HEK293 (cell line): Measurements from ENCODE around the gene ZNF878.

ENCODE experiments used
- HOXC10 ChIP-seq: sonication (generic); formaldehyde crosslinking; IDR thresholded peaks from 2 replicates; pipeline ENCODE4 v1.8.1; 2023; ENCODE audit warnings: mild to moderate bottlenecking, missing genetic modification reagents
- KLF1 ChIP-seq: fragments of 450-650 bp; formaldehyde crosslinking; IDR thresholded peaks from 2 replicates; pipeline ENCODE4 v1.5.1; 2016; ENCODE audit warnings: missing biosample characterization, missing genetic modification characterization
- KLF16 ChIP-seq: fragments of 450-650 bp; formaldehyde crosslinking; IDR thresholded peaks from 2 replicates; pipeline ENCODE4 v1.5.1; 2017; ENCODE audit warnings: missing biosample characterization, missing genetic modification characterization
- PATZ1 ChIP-seq: fragments of 450-650 bp; formaldehyde crosslinking; IDR thresholded peaks from 2 replicates; pipeline ENCODE4 v1.5.1; 2016; ENCODE audit warnings: missing biosample characterization, missing genetic modification characterization
- SCRT2 ChIP-seq: fragments of 450-650 bp; formaldehyde crosslinking; IDR thresholded peaks from 2 replicates; pipeline ENCODE4 v1.5.1; 2016; ENCODE audit warnings: missing biosample characterization, missing genetic modification characterization
- ZBTB49 ChIP-seq: fragments of 450-650 bp; formaldehyde crosslinking; IDR thresholded peaks from 2 replicates; pipeline ENCODE4 v1.5.1; 2016; ENCODE audit warnings: missing biosample characterization, missing genetic modification characterization, low read depth
- ZNF2 ChIP-seq: fragments of 450-650 bp; formaldehyde crosslinking; IDR thresholded peaks from 2 replicates; pipeline ENCODE4 v1.5.1; 2016; ENCODE audit warnings: missing biosample characterization, missing genetic modification characterization
- ZNF214 ChIP-seq: fragments of 450-650 bp; formaldehyde crosslinking; IDR thresholded peaks from 2 replicates; pipeline ENCODE4 v1.5.1; 2017; ENCODE audit warnings: missing biosample characterization, mild to moderate bottlenecking, missing genetic modification characterization, borderline replicate concordance
- ZNF23 ChIP-seq: fragments of 450-650 bp; formaldehyde crosslinking; IDR thresholded peaks from 2 replicates; pipeline ENCODE4 v1.5.1; 2016; ENCODE audit warnings: missing biosample characterization, missing genetic modification characterization, borderline replicate concordance
- ZNF350 ChIP-seq: fragments of 450-650 bp; formaldehyde crosslinking; IDR thresholded peaks from 2 replicates; pipeline ENCODE4 v1.5.0; 2017; ENCODE audit warnings: missing biosample characterization, mild to moderate bottlenecking, missing genetic modification characterization
- ZNF37A ChIP-seq: fragments of 450-650 bp; IDR thresholded peaks from 2 replicates; pipeline ENCODE4 v1.5.1; 2018; ENCODE audit warnings: missing biosample characterization, missing genetic modification characterization
- ZNF433 ChIP-seq: fragments of 450-650 bp; formaldehyde crosslinking; IDR thresholded peaks from 2 replicates; pipeline ENCODE4 v1.5.1; 2016; ENCODE audit warnings: missing biosample characterization, missing genetic modification characterization, low read depth
- ZNF549 ChIP-seq: fragments of 450-650 bp; IDR thresholded peaks from 2 replicates; pipeline ENCODE4 v1.5.1; 2018; ENCODE audit warnings: missing biosample characterization, missing genetic modification characterization, mild to moderate bottlenecking, inconsistent platforms, moderate library complexity
- ZNF561 ChIP-seq: fragments of 450-650 bp; IDR thresholded peaks from 2 replicates; pipeline ENCODE4 v1.5.1; 2018; ENCODE audit warnings: missing biosample characterization, missing genetic modification characterization, borderline replicate concordance
- ZNF777 ChIP-seq: fragments of 450-650 bp; formaldehyde crosslinking; IDR thresholded peaks from 2 replicates; pipeline ENCODE4 v1.5.1; 2017; ENCODE audit warnings: missing biosample characterization, missing genetic modification characterization, borderline replicate concordance
- ZSCAN30 ChIP-seq: fragments of 450-650 bp; IDR thresholded peaks from 2 replicates; pipeline ENCODE4 v1.5.1; 2018; ENCODE audit warnings: missing biosample characterization, mild to moderate bottlenecking, missing genetic modification characterization, moderate library complexity
- TF ChIP-seq, protein P1 (sequence below): fragments of 450-650 bp; formaldehyde crosslinking; conservative IDR thresholded peaks from 2 replicates; pipeline ENCODE4 v1.5.1; 2016; ENCODE audit warnings: low read depth, missing biosample characterization, missing genetic modification characterization
- TF ChIP-seq, protein P2 (sequence below): fragments of 450-650 bp; formaldehyde crosslinking; IDR thresholded peaks from 2 replicates; pipeline ENCODE4 v1.5.1; 2016; ENCODE audit warnings: missing biosample characterization, missing genetic modification characterization
- TF ChIP-seq, protein P3 (sequence below): fragments of 450-650 bp; formaldehyde crosslinking; IDR thresholded peaks from 2 replicates; pipeline ENCODE4 v1.5.1; 2016; ENCODE audit warnings: missing biosample characterization, missing genetic modification characterization
- TF ChIP-seq, protein P4 (sequence below): fragments of 450-650 bp; formaldehyde crosslinking; IDR thresholded peaks from 2 replicates; pipeline ENCODE4 v1.5.1; 2016; ENCODE audit warnings: missing biosample characterization, missing genetic modification characterization

Gene ZNF878

GRCh38 chr19:12035220-12036172 is 17.3 kb downstream of the ZNF878 start, which contains the start of gene ZNF433 (continued):
- TF ChIP-seq, protein P1, sequence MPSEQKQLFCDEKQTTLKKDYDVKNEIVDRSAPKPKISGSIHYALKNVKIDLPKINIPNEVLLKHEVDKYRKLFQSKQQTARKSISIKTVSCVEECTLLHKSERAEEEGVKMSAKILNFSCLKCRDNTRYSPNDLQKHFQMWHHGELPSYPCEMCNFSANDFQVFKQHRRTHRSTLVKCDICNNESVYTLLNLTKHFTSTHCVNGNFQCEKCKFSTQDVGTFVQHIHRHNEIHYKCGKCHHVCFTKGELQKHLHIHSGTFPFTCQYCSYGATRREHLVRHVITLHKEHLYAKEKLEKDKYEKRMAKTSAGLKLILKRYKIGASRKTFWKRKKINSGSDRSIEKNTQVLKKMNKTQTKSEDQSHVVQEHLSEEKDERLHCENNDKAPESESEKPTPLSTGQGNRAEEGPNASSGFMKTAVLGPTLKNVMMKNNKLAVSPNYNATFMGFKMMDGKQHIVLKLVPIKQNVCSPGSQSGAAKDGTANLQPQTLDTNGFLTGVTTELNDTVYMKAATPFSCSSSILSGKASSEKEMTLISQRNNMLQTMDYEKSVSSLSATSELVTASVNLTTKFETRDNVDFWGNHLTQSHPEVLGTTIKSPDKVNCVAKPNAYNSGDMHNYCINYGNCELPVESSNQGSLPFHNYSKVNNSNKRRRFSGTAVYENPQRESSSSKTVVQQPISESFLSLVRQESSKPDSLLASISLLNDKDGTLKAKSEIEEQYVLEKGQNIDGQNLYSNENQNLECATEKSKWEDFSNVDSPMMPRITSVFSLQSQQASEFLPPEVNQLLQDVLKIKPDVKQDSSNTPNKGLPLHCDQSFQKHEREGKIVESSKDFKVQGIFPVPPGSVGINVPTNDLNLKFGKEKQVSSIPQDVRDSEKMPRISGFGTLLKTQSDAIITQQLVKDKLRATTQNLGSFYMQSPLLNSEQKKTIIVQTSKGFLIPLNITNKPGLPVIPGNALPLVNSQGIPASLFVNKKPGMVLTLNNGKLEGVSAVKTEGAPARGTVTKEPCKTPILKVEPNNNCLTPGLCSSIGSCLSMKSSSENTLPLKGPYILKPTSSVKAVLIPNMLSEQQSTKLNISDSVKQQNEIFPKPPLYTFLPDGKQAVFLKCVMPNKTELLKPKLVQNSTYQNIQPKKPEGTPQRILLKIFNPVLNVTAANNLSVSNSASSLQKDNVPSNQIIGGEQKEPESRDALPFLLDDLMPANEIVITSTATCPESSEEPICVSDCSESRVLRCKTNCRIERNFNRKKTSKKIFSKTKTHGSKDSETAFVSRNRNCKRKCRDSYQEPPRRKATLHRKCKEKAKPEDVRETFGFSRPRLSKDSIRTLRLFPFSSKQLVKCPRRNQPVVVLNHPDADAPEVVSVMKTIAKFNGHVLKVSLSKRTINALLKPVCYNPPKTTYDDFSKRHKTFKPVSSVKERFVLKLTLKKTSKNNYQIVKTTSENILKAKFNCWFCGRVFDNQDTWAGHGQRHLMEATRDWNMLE (tag by site-specific recombination): no peak
- TF ChIP-seq KLF1 (tag by site-specific recombination) (no peak), ZNF37A (no peak), ZNF433 (tag by site-specific recombination) (no peak), PATZ1 (tag by site-specific recombination) (peak; percentile 54), ZNF2 (no peak; the same call in 1 of the 2 replicates), ZNF214 (no peak), ZNF23 (no peak), HOXC10 (CRISPR knock-in tag) (no peak), ZNF549 (tag by site-specific recombination) (no peak), ZNF777 (tag by site-specific recombination) (no peak), SCRT2 (tag by site-specific recombination) (no peak), ZBTB49 (tag by site-specific recombination) (no peak), KLF16 (tag by site-specific recombination) (peak; percentile 45; the same call in 1 of the 2 replicates), ZSCAN30 (tag by site-specific recombination) (no peak), ZNF561 (peak; percentile 54; the same call in 1 of the 2 replicates), ZNF350 (tag by site-specific recombination) (no peak)
- TF ChIP-seq, protein P2, sequence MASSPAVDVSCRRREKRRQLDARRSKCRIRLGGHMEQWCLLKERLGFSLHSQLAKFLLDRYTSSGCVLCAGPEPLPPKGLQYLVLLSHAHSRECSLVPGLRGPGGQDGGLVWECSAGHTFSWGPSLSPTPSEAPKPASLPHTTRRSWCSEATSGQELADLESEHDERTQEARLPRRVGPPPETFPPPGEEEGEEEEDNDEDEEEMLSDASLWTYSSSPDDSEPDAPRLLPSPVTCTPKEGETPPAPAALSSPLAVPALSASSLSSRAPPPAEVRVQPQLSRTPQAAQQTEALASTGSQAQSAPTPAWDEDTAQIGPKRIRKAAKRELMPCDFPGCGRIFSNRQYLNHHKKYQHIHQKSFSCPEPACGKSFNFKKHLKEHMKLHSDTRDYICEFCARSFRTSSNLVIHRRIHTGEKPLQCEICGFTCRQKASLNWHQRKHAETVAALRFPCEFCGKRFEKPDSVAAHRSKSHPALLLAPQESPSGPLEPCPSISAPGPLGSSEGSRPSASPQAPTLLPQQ (tag by site-specific recombination): peak; percentile 90
- TF ChIP-seq, protein P3, sequence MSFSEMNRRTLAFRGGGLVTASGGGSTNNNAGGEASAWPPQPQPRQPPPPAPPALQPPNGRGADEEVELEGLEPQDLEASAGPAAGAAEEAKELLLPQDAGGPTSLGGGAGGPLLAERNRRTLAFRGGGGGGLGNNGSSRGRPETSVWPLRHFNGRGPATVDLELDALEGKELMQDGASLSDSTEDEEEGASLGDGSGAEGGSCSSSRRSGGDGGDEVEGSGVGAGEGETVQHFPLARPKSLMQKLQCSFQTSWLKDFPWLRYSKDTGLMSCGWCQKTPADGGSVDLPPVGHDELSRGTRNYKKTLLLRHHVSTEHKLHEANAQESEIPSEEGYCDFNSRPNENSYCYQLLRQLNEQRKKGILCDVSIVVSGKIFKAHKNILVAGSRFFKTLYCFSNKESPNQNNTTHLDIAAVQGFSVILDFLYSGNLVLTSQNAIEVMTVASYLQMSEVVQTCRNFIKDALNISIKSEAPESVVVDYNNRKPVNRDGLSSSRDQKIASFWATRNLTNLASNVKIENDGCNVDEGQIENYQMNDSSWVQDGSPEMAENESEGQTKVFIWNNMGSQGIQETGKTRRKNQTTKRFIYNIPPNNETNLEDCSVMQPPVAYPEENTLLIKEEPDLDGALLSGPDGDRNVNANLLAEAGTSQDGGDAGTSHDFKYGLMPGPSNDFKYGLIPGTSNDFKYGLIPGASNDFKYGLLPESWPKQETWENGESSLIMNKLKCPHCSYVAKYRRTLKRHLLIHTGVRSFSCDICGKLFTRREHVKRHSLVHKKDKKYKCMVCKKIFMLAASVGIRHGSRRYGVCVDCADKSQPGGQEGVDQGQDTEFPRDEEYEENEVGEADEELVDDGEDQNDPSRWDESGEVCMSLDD (tag by site-specific recombination): no peak
- TF ChIP-seq, protein P4, sequence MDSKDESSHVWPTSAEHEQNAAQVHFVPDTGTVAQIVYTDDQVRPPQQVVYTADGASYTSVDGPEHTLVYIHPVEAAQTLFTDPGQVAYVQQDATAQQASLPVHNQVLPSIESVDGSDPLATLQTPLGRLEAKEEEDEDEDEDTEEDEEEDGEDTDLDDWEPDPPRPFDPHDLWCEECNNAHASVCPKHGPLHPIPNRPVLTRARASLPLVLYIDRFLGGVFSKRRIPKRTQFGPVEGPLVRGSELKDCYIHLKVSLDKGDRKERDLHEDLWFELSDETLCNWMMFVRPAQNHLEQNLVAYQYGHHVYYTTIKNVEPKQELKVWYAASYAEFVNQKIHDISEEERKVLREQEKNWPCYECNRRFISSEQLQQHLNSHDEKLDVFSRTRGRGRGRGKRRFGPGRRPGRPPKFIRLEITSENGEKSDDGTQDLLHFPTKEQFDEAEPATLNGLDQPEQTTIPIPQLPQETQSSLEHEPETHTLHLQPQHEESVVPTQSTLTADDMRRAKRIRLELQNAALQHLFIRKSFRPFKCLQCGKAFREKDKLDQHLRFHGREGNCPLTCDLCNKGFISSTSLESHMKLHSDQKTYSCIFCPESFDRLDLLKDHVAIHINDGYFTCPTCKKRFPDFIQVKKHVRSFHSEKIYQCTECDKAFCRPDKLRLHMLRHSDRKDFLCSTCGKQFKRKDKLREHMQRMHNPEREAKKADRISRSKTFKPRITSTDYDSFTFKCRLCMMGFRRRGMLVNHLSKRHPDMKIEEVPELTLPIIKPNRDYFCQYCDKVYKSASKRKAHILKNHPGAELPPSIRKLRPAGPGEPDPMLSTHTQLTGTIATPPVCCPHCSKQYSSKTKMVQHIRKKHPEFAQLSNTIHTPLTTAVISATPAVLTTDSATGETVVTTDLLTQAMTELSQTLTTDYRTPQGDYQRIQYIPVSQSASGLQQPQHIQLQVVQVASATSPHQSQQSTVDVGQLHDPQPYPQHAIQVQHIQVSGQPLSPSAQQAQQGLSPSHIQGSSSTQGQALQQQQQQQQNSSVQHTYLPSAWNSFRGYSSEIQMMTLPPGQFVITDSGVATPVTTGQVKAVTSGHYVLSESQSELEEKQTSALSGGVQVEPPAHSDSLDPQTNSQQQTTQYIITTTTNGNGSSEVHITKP (tag by site-specific recombination): 0 out of 2 replicates have a peak, but pooled peaks have one; percentile 47
